ENCODE results near the gene GJD2. TPM values are rescaled to one million over a fixed set of nuclear protein-coding genes. Genes with fewer than 3 reads are reported as not detected.

GJD2 gene
- total and polyA plus RNA-seq, 9 donors = 0.64 to 9.6 (median 3.8) TPM

DNA sequence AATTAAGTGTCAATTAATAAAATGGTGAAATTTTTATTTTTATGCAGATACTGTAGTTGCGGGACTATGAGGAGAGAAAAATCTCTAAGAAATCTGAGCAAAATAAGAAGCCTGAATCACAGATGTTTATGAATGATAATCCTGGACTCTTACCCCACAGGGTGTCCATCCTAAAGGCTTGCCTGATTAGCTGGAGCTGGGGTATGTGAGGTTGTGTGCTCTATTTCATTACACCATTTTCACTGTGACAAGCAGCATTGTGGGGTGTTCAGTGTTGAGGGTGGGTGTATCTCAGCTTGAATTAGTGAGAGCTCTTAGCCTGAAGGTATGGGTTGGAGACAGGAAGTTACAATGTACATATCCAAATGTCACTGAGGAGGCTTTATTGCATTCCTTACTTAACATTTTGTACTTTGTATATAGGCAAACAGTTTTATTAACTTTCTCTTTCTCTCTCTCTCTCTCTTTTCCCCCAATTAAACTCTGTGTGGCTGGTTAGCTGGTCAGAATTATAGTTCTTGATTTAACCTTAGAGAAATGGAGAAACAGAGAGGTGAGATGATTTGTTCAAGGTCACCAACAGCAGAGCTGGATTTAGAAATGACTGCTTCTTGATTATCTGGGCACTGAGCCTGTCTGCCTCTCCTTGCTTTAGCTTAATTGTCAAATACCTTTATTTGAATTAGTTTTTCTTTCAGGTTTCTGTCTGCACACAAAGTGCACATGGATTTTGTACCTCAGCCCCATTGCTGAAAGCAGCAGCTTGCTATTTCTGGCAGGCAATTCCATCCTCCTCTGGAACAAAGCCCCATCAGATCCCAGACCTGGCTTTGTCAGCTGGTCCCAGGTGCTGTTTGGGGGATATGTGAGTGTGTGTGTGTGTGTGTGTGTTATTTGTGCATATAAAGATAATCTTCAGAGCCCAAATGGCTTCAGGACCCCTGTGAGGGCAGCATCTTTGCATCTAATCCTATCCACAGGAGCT is 35.8 kb downstream of the GJD2 start:
- WGBS (ENCODE audit: insufficient coverage) = no CpG with 5 or more reads among the region's 1 CpG
- H3K36me3 ChIP-seq (ENCODE audit: control insufficient read depth, insufficient read depth, low read length) = no peaks in the 10 kb centered on the region
- no peak overlapping the region for H3K4me3 ChIP-seq (ENCODE audit: low read length)
- no peak for DNase-seq
- H3K9me3 ChIP-seq (replicated peaks; ENCODE audit: control insufficient read depth, low read depth, low read length) = no peaks in the 10 kb centered on the region
- H3K4me1 ChIP-seq (ENCODE audit: control insufficient read depth, insufficient read depth, low read length) = peaks cover 39% of the 10 kb centered on the region
- peaks cover 7% of the 10 kb centered on the region for H3K27me3 ChIP-seq (ENCODE audit: control insufficient read depth, insufficient read depth, low read length)
- H3K27ac ChIP-seq (ENCODE audit: low read length) = peak overlapping the region; percentile 10

DNA sequence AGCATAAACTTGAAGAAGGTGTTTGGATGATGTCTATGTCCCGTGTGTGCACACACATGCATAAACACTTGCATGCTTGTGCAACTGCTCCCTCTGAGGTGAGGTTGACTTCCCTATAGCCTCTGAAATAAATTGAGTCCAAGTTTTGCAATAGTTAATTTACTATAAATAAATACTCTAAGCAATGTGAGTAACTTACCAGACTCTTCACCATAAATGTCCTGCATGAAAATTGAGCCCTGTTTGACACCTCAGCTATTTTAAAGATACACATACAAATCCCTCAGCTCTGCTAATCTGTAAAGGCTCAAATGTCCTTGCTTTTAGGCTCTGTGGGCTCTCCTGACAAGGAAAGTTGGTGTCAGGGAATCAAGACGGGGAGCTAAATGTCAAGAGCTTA is 37.1 kb downstream of the GJD2 start:
- Histone ChIP-seq H3K4me3 (ENCODE audit: low read length) (no peak overlapping the region), H3K27me3 (ENCODE audit: control insufficient read depth, insufficient read depth, low read length) (peaks cover 7% of the 10 kb centered on the region), H3K36me3 (ENCODE audit: control insufficient read depth, insufficient read depth, low read length) (no peaks in the 10 kb centered on the region), H3K27ac (ENCODE audit: low read length) (no peak overlapping the region), H3K4me1 (ENCODE audit: control insufficient read depth, insufficient read depth, low read length) (peaks cover 30% of the 10 kb centered on the region), H3K9me3 (replicated peaks; ENCODE audit: control insufficient read depth, low read depth, low read length) (no peaks in the 10 kb centered on the region)
- DNase-seq = no peak
- WGBS (ENCODE audit: insufficient coverage) = no CpG with 5 or more reads among the region's 2 CpGs

DNA sequence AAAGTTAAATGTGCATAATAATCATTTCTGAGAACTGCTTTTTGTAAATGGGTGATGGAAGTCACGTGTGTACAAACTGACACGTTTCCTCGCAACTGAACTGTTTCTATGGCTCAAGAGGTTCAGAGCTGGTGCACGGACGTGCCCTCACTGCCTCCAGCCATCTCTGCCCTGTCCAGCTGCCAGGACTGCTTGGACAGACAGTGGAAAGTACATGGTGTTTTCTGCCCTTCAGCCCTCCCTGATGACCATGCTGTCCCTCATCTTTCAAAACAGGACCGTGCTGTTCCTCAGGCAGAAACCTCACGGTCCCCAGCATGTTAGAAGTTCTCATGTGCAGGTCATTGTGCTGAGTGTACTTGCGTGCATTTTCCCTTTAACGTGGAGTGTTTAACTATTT is 38.7 kb downstream of the GJD2 start:
- 76% methylated on average over 8 of the region's 9 CpGs for WGBS (ENCODE audit: insufficient coverage)
- no peak overlapping the region for H3K4me3 ChIP-seq (ENCODE audit: low read length)
- peaks cover 21% of the 10 kb centered on the region for H3K4me1 ChIP-seq (ENCODE audit: control insufficient read depth, insufficient read depth, low read length)
- no peaks in the 10 kb centered on the region for H3K36me3 ChIP-seq (ENCODE audit: control insufficient read depth, insufficient read depth, low read length)
- peak; percentile 17 for DNase-seq
- H3K27ac ChIP-seq (ENCODE audit: low read length) = no peak overlapping the region
- peaks cover 3% of the 10 kb centered on the region for H3K27me3 ChIP-seq (ENCODE audit: control insufficient read depth, insufficient read depth, low read length)
- no peaks in the 10 kb centered on the region for H3K9me3 ChIP-seq (replicated peaks; ENCODE audit: control insufficient read depth, low read depth, low read length)

DNA sequence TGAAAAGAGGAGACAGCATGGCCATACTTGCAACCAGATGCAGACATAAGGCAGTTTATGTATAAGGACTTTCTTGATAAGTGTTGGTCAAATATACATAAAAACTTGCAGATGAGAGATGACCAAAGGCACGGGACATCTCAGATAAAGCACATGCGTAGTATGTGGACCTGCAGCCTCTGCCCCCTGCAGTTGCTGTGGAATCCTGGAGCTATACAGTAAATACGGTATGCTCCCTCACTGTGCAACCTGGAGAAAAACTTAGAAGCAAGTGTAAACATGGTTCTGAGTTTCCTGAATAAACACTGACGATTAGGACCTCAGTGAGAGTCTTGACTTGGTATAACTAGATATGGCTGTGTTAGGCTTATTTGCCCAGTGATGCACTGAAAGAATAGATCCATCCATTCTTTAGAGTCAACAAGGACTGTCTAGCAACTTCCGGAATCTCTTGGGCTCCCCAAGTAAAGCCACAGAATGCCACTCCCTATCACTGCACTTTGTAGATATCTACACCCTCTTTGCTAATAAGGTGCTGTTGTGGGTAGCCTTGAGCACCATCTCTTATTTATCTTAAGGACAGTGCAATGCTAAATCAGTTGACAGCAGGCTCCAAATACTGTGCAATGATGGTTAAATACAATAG is 40.2 kb downstream of the GJD2 start:
- H3K27ac ChIP-seq (ENCODE audit: low read length) = no peak overlapping the region
- peaks cover 8% of the 10 kb centered on the region for H3K4me1 ChIP-seq (ENCODE audit: control insufficient read depth, insufficient read depth, low read length)
- H3K4me3 ChIP-seq (ENCODE audit: low read length) = no peak overlapping the region
- H3K9me3 ChIP-seq (replicated peaks; ENCODE audit: control insufficient read depth, low read depth, low read length) = no peaks in the 10 kb centered on the region
- H3K27me3 ChIP-seq (ENCODE audit: control insufficient read depth, insufficient read depth, low read length) = peaks cover 3% of the 10 kb centered on the region
- no peak for DNase-seq
- 80% methylated on average over 2 of the region's 5 CpGs for WGBS (ENCODE audit: insufficient coverage)
- no peaks in the 10 kb centered on the region for H3K36me3 ChIP-seq (ENCODE audit: control insufficient read depth, insufficient read depth, low read length)

DNA sequence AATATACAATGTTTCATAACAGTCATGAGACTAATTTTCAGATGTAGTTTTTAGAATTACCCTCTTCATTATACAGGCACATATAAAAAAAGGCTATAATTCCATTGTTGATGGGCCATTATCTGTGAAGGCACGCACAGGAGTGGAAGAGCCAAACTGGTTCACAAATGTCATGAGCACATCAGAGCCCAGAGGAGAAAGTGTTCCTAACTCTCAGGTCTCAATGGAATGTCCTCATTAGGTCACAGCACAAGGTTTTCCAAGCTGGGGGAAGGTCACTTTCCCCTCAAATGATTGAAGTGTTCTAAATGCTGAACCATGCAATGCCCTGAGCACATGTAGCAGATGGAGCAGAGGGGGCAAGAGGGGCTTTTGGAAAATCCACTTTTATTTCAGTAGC is 41.2 kb downstream of the GJD2 start:
- peaks cover 5% of the 10 kb centered on the region for H3K4me1 ChIP-seq (ENCODE audit: control insufficient read depth, insufficient read depth, low read length)

DNA sequence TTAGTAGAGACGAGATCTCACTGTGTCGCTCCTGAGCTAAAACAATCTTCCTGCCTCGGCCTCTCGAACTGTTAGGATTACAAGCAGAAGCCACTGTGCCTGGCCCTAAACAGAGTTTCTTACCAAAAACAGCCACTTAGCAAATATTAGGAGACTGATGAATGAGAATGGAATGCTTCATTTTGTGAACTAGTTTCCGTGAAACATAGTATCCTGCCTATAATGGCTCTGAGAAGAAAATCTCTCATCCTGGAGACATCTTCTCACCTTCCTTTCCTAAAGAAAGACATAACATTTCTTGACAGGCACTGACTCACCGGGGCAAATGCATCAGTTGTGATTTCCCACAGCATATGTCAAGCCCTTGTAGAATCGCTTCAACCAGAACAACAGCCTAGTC is 44.9 kb downstream of the GJD2 start:
- peaks cover 2% of the 10 kb centered on the region for H3K4me1 ChIP-seq (ENCODE audit: control insufficient read depth, insufficient read depth, low read length)
- H3K27ac ChIP-seq (ENCODE audit: low read length) = no peak overlapping the region
- WGBS (ENCODE audit: insufficient coverage) = 72% methylated on average over 2 of the region's 7 CpGs
- H3K9me3 ChIP-seq (replicated peaks; ENCODE audit: control insufficient read depth, low read depth, low read length) = no peaks in the 10 kb centered on the region
- no peaks in the 10 kb centered on the region for H3K36me3 ChIP-seq (ENCODE audit: control insufficient read depth, insufficient read depth, low read length)
- no peak for DNase-seq
- no peaks in the 10 kb centered on the region for H3K27me3 ChIP-seq (ENCODE audit: control insufficient read depth, insufficient read depth, low read length)
- no peak overlapping the region for H3K4me3 ChIP-seq (ENCODE audit: low read length)

More for the DNA sequence above, 41.2 kb downstream of the GJD2 start:
- Histone ChIP-seq H3K9me3 (replicated peaks; ENCODE audit: control insufficient read depth, low read depth, low read length) (no peaks in the 10 kb centered on the region), H3K4me3 (ENCODE audit: low read length) (no peak overlapping the region), H3K27ac (ENCODE audit: low read length) (no peak overlapping the region), H3K27me3 (ENCODE audit: control insufficient read depth, insufficient read depth, low read length) (peaks cover 3% of the 10 kb centered on the region), H3K36me3 (ENCODE audit: control insufficient read depth, insufficient read depth, low read length) (no peaks in the 10 kb centered on the region)
- DNase-seq = no peak
- WGBS (ENCODE audit: insufficient coverage) = 100% methylated on average over 1 of the region's 1 CpG

DNA sequence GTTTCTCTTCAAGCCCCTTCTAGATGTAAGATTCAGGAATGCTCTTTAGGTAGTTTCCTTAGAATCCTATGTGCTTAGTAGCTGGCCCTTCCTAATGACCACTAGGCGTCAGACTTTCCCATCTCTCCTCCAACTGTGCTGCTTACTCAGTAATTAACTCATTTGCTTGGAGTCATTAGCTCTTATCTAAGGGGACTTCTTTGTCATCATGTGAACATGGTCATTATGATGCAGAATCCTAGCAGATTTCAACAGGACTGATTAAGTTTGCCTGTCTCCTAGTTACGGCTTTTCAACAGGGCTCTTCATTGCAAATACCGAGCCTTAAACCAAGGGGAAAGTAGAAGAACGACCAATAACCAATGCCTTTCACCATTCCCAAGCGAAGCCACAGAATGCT is 46.4 kb downstream of the GJD2 start:
- peak; percentile 38 for DNase-seq
- peaks cover 2% of the 10 kb centered on the region for H3K4me1 ChIP-seq (ENCODE audit: control insufficient read depth, insufficient read depth, low read length)
- H3K36me3 ChIP-seq (ENCODE audit: control insufficient read depth, insufficient read depth, low read length) = no peaks in the 10 kb centered on the region
- H3K4me3 ChIP-seq (ENCODE audit: low read length) = no peak overlapping the region
- H3K27me3 ChIP-seq (ENCODE audit: control insufficient read depth, insufficient read depth, low read length) = no peaks in the 10 kb centered on the region
- H3K9me3 ChIP-seq (replicated peaks; ENCODE audit: control insufficient read depth, low read depth, low read length) = no peaks in the 10 kb centered on the region
- 51% methylated on average over 3 of the region's 5 CpGs for WGBS (ENCODE audit: insufficient coverage)
- H3K27ac ChIP-seq (ENCODE audit: low read length) = no peak overlapping the region

DNA sequence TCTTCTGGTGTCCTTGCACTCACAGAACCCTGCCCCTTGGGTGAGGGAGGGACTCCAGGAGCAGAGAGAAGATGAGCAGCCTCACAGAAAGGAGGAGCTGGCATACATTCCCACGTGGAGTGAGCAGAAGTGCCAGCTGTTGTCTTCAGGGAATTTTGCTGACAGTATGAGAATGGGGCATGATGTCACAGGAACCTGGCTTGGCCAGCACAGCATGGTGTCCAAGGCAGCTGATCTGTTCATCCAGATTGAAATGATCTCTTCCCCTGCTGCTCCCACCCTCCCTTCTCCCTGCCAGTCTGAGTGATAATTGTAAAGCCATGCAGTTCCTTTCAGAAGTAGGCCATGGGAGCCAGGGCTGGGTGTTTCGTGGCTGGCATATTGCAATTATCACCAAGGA is 53.3 kb downstream of the GJD2 start:
- DNase-seq = peak; percentile 55

More for the DNA sequence above, 53.3 kb downstream of the GJD2 start:
- no peaks in the 10 kb centered on the region for H3K36me3 ChIP-seq (ENCODE audit: control insufficient read depth, insufficient read depth, low read length)
- H3K27ac ChIP-seq (ENCODE audit: low read length) = no peak overlapping the region
- peaks cover 7% of the 10 kb centered on the region for H3K4me1 ChIP-seq (ENCODE audit: control insufficient read depth, insufficient read depth, low read length)
- WGBS (ENCODE audit: insufficient coverage) = 21% methylated on average over 2 of the region's 2 CpGs
- H3K9me3 ChIP-seq (replicated peaks; ENCODE audit: control insufficient read depth, low read depth, low read length) = no peaks in the 10 kb centered on the region
- H3K27me3 ChIP-seq (ENCODE audit: control insufficient read depth, insufficient read depth, low read length) = no peaks in the 10 kb centered on the region
- H3K4me3 ChIP-seq (ENCODE audit: low read length) = no peak overlapping the region
